Natural killer cell (primary cell): ENCODE results near the gene MARK3. TPM values are rescaled to one million over a fixed set of nuclear protein-coding genes. Genes with fewer than 3 reads are reported as not detected.

Experiments used
- ATAC-seq, 3 donors: fragments of 150-1000 bp in 2 of 3; fragments of 200-7000 bp in 1 of 3; cut with Tn5 transposase; 1 replicate in 1 of 3; 2 replicates in 2 of 3; pipeline ENCODE4 v1.10.0; 2021; ENCODE audit warnings: mild to moderate bottlenecking in 2 of 3, moderate library complexity in 2 of 3
- DNase-seq, 2 donors: peaks; one replicate each; pipeline versions ENCODE4 v3.0.0 to v3.0.0-alpha.2; 2013 to 2021; ENCODE audit warnings: mixed read lengths in 1 of 2
- H3K27ac ChIP-seq: one replicate; pipeline ENCODE4 v1.5.1; 2013; ENCODE audit warnings: mild to moderate bottlenecking, low read length
- H3K27me3 ChIP-seq: one replicate; pipeline ENCODE4 v1.6.1; 2013; ENCODE audit warnings: low read length; ENCODE audit not compliant: control insufficient read depth, insufficient read depth
- H3K36me3 ChIP-seq: one replicate; pipeline ENCODE4 v1.6.1; 2013; ENCODE audit warnings: low read length; ENCODE audit not compliant: control insufficient read depth, insufficient read depth
- H3K4me1 ChIP-seq: one replicate; pipeline ENCODE4 v1.6.1; 2013; ENCODE audit warnings: low read length; ENCODE audit not compliant: control insufficient read depth, insufficient read depth
- H3K4me3 ChIP-seq: one replicate; pipeline ENCODE4 v1.5.1; 2013; ENCODE audit warnings: low read length
- H3K9me3 ChIP-seq: one replicate; pipeline ENCODE4 v1.6.1; 2013; ENCODE audit warnings: low read length; ENCODE audit not compliant: control insufficient read depth, insufficient read depth
- H3K27ac Mint-ChIP-seq, 2 donors: one replicate each; pipeline ENCODE4 v1.8.0; 2022; ENCODE audit warnings: mild to moderate bottlenecking in 2 of 2, mixed read lengths in 2 of 2, moderate library complexity in 1 of 2
- H3K27me3 Mint-ChIP-seq, 2 donors: one replicate each; pipeline ENCODE4 v1.8.0; 2022; ENCODE audit warnings: low read depth in 2 of 2, mixed read lengths in 2 of 2
- H3K36me3 Mint-ChIP-seq: one replicate; pipeline ENCODE4 v1.8.0; 2022; ENCODE audit warnings: mixed read lengths
- H3K4me1 Mint-ChIP-seq, 2 donors: one replicate each; pipeline ENCODE4 v1.8.0; 2022; ENCODE audit warnings: mixed read lengths in 2 of 2
- H3K4me3 Mint-ChIP-seq: one replicate; pipeline ENCODE4 v1.8.0; 2022; ENCODE audit warnings: mild to moderate bottlenecking, moderate library complexity, mixed read lengths
- H3K9me3 Mint-ChIP-seq, 2 donors: one replicate each; pipeline ENCODE4 v1.8.0; 2022; ENCODE audit warnings: mixed read lengths in 2 of 2
- CTCF ChIP-seq: fragments of 200-600 bp; IDR thresholded peaks from one replicate; pipeline ENCODE4 v1.8.0; 2022; ENCODE audit warnings: antibody characterized with exemption
- WGBS: methylation state at CpG from one replicate; pipeline ENCODE4 v1.1.7; 2013; ENCODE audit warnings: missing lambda C conversion rate; ENCODE audit not compliant: insufficient coverage; 5-methylcytosine and 5-hydroxymethylcytosine counted together
- intact Hi-C: fragments of 100-400 bp; cut with micrococcal nuclease; formaldehyde crosslinking; loops from one replicate; pipeline ENCODE4 v1.14.2; 2022
- total RNA-seq, 4 donors: library from RNA; stranded (reverse); fragments of 120-200 nt in 1 of 4; gene quantifications; one replicate each; pipeline versions ENCODE4 v1.2.3 to v1.2.4, GENCODE V29; 2013 to 2022

MARK3 gene
- total RNA-seq, 3 donors from 2014 or later (not counting 1 experiment from before 2014, with no cell fraction given), result 138 to 167 (median 152) TPM

DNA sequence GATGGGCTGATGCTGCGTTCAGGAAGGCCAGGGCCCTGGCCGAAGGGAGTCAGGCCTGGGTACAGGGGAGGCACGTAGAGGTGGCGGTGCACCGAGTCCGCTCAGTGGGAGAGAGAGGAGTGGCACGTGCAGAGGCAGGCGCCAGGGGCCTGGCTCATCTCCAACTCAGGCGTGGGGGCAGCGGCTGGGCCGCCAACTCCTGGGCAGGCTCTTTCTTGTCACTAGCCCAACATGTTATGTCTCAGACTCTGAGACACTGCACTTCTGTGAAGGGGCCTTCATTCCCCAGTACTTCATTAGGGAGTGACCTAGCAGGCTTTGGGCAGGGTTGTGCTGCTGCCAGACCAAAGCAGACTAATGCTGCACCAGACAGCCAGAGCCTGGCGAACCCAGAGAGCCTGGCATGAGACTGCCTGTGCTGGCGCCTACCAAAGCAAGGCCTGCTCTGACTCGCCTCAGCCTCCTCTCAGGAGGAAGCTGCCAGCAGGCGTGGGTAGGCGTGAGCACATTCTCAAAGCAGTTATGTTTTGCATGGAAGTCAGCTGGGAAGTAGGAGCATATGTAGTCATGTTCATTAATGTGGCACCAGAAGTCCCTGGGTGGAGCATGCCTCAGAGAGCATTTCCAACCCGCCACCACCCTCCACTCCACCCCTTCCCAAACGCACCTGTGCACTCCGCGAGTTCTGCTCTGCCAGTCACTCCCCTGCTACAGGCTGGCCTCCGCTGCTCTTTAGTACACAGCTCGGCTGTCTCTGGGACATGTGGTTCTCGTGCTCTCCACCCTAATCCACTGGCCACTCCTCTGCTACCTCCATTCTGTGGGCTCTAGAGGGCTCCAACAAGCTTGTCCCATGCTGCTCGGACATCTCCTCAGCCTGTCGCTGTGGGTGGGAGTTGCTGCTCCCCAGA lies 127.7 kb downstream of the MARK3 start:
- Histone ChIP-seq H3K27me3 (no peaks in the 10 kb centered on the region), H3K27ac (no peak overlapping the region), H3K9me3 (no peaks in the 10 kb centered on the region), H3K4me3 (no peak overlapping the region), H3K36me3 (peaks cover 9% of the 10 kb centered on the region), H3K4me1 (no peaks in the 10 kb centered on the region)
- 91% methylated on average over 25 of the region's 25 CpGs for WGBS
- no peaks in the 10 kb centered on the region for H3K4me1 Mint-ChIP-seq
- no peak overlapping the region for H3K4me3 Mint-ChIP-seq
- H3K9me3 Mint-ChIP-seq, result no peaks in the 10 kb centered on the region
- H3K27me3 Mint-ChIP-seq, result no peaks in the 10 kb centered on the region
- no peaks in the 10 kb centered on the region for H3K36me3 Mint-ChIP-seq
- intact Hi-C loops, result no loop called here
- no peak for DNase-seq
- TF ChIP-seq CTCF, result no peak
- H3K27ac Mint-ChIP-seq, result no peak overlapping the region
- ATAC-seq, result no peak

- Mint-ChIP-seq H3K27me3 (peaks cover 0 to 3% of the 10 kb centered on the region in 2 donors), H3K4me1 (peaks cover 0 to 10% of the 10 kb centered on the region in 2 donors), H3K27ac (no peak overlapping the region), H3K9me3 (no peaks in the 10 kb centered on the region), H3K4me3 (no peak overlapping the region), H3K36me3 (no peaks in the 10 kb centered on the region)
- Histone ChIP-seq H3K27ac (no peak overlapping the region), H3K27me3 (no peaks in the 10 kb centered on the region), H3K4me1 (no peaks in the 10 kb centered on the region), H3K4me3 (no peak overlapping the region), H3K9me3 (no peaks in the 10 kb centered on the region), H3K36me3 (peaks cover 5% of the 10 kb centered on the region)
- no peak for TF ChIP-seq CTCF
- DNase-seq, result no peak
- ATAC-seq, result no peak
- intact Hi-C loops, result no loop called here
- 93% methylated on average over 17 of the region's 18 CpGs for WGBS
These were observed 129.6 kb downstream of the MARK3 start for GRCh38 chr14:103514596-103515421.

DNA sequence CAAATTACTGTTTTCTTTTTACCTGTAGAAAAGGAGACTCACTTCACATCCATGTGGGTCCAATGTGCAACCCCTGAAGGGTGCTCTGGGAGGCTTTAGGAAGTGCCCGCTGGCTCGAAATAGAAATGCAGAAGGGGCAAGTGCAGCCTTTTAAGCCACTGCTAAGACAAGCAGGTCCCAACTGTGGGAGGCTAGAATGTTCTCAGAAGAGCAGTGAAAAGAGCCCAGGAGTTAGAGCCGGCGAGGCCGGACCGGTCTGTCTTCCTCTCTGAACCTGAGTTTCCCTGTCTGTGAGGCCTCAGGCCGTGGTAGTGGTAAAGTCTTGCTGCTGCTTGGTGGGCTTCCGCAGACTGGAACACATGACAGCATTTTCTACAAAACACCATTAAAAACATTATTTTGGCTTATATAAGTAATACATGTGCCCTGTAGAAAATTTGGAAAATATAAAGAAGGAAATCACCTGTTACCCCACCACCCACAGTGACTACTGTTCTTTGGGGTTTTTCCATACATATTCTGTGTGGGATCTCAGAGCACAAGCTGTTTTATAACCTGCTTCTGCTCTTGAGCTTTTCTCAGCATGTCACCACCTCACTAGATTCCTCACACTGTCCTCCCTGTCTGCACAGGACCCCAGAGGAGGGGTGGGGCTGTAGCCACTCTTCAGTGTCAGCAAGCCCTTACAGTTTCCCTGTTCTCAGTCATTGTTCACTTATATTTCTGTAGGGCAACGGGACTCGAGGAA lies 131.4 kb downstream of the MARK3 start:
- ATAC-seq, result no peak
- Mint-ChIP-seq H3K27ac (no peak overlapping the region), H3K36me3 (no peaks in the 10 kb centered on the region), H3K4me1 (peaks cover 0 to 14% of the 10 kb centered on the region in 2 donors), H3K4me3 (no peak overlapping the region), H3K27me3 (peaks cover 0 to 6% of the 10 kb centered on the region in 2 donors), H3K9me3 (no peaks in the 10 kb centered on the region)
- Histone ChIP-seq H3K4me3 (no peak overlapping the region), H3K27ac (no peak overlapping the region), H3K9me3 (no peaks in the 10 kb centered on the region), H3K4me1 (peaks cover 11% of the 10 kb centered on the region), H3K36me3 (no peaks in the 10 kb centered on the region), H3K27me3 (peaks cover 5% of the 10 kb centered on the region)
- intact Hi-C loops, result no loop called here
- no peak for DNase-seq
- no peak for TF ChIP-seq CTCF
- WGBS, result 75% methylated on average over 8 of the region's 10 CpGs
